Sigmoid colon (tissue), 3 donors: ENCODE measurements around the gene FOXN3.

Experiments used
- POLR2A ChIP-seq, 2 donors: fragments of 450-650 bp; IDR thresholded peaks; one replicate each; pipeline ENCODE4 v1.6.1; 2016; ENCODE audit warnings: antibody characterized with exemption in 2 of 2, mild to moderate bottlenecking in 2 of 2, moderate library complexity in 2 of 2
- TF ChIP-seq, protein P1 (sequence below), 4 experiments: fragments of 450-650 bp in 3 of 4; fragments of 200-600 bp in 1 of 4; IDR thresholded peaks; one replicate each; pipeline ENCODE4 v1.5.1; 2016 to 2019; ENCODE audit warnings: antibody characterized with exemption in 4 of 4, mild to moderate bottlenecking in 3 of 4, moderate library complexity in 2 of 4

DNA sequence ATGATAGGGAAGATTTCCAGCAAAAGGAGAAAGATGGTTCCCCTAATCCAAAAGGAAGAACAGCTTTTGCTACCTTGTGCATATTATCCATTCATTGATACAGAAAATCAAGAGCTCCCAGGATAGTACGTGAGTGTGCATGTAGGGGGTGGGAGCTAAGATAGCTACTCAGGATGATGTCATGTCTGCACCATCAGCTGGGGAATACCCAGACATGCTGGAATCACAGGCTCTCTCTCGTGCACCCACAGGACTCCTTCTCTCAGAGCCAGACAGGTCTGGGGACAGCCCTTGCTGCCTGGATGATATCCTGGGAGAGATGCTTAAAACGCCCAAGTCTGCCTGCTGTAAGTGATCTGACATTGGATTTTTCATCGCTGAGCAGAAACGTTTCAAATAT is 38.9 kb downstream of the FOXN3 start:
- TF ChIP-seq POLR2A (IDR thresholded peaks at IDR 0.05) = no peak
- TF ChIP-seq, protein P1, sequence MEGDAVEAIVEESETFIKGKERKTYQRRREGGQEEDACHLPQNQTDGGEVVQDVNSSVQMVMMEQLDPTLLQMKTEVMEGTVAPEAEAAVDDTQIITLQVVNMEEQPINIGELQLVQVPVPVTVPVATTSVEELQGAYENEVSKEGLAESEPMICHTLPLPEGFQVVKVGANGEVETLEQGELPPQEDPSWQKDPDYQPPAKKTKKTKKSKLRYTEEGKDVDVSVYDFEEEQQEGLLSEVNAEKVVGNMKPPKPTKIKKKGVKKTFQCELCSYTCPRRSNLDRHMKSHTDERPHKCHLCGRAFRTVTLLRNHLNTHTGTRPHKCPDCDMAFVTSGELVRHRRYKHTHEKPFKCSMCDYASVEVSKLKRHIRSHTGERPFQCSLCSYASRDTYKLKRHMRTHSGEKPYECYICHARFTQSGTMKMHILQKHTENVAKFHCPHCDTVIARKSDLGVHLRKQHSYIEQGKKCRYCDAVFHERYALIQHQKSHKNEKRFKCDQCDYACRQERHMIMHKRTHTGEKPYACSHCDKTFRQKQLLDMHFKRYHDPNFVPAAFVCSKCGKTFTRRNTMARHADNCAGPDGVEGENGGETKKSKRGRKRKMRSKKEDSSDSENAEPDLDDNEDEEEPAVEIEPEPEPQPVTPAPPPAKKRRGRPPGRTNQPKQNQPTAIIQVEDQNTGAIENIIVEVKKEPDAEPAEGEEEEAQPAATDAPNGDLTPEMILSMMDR (IDR thresholded peaks at IDR 0.05) = no peak
